SK-N-SH (cell line): ENCODE results near the gene FECH. TPM values are rescaled to one million over a fixed set of nuclear protein-coding genes. Genes with fewer than 3 reads are reported as not detected.

Source experiments
- CTCF ChIA-PET: fragments of 300-600, 350-600 bp; formaldehyde crosslinking; extraction: SDS; loops from one replicate; lab custom pipeline; 2021; lab: Yijun Ruan, JAX
- POLR2A ChIA-PET: fragments of 350-600 bp; sonication (Branson Sonifier 250); formaldehyde crosslinking; extraction: SDS; loops from one replicate; lab custom pipeline; 2020; ENCODE audit warnings: antibody characterized with exemption, inconsistent platforms; lab: Yijun Ruan, JAX
- DNase-seq: peaks from one replicate; pipeline ENCODE4 v3.0.0; 2012
- H2AFZ ChIP-seq: fragments of 200-600 bp; sonication (generic); 2 replicates; pipeline ENCODE4 v1.8.1; 2016; ENCODE audit warnings: antibody characterized with exemption, mild to moderate bottlenecking, low read depth
- H3F3A ChIP-seq: fragments of 200-600 bp; sonication (generic); replicated peaks from 2 replicates; pipeline ENCODE3; 2016; ENCODE audit warnings: antibody characterized with exemption, mild to moderate bottlenecking; ENCODE audit not compliant: insufficient read depth
- H3K27ac ChIP-seq, 2 experiments: fragments of 200-500 bp in 1 of 2; fragments of 200-600 bp in 1 of 2; sonication (Bioruptor generic) in 1 of 2; sonication (generic), shearing (Covaris generic) in 1 of 2; 2 replicates each; pipeline versions ENCODE4 v1.5.1 to v1.6.1; 2014 to 2016; ENCODE audit warnings: low read depth in 2 of 2, inconsistent platforms in 1 of 2, low read length in 1 of 2, mild to moderate bottlenecking in 1 of 2, mixed read lengths in 1 of 2
- H3K27me3 ChIP-seq: fragments of 200-600 bp; sonication (generic), shearing (Covaris generic); 2 replicates; pipeline ENCODE4 v1.6.1; 2016; ENCODE audit warnings: mixed run types; ENCODE audit not compliant: insufficient read depth
- H3K36me3 ChIP-seq, 2 experiments: fragments of 200-500 bp in 1 of 2; fragments of 200-600 bp in 1 of 2; sonication (Bioruptor generic) in 1 of 2; sonication (generic) in 1 of 2; replicated peaks in 1 of 2; 2 replicates each; pipeline versions ENCODE3 to v1.5.1; 2014 to 2016; ENCODE audit warnings: low read length in 1 of 2, mild to moderate bottlenecking in 1 of 2; ENCODE audit not compliant: insufficient read depth in 2 of 2, control insufficient read depth in 1 of 2
- H3K4me1 ChIP-seq, 2 experiments: fragments of 200-500 bp in 1 of 2; fragments of 200-600 bp in 1 of 2; sonication (Bioruptor generic) in 1 of 2; sonication (generic), shearing (Covaris generic) in 1 of 2; 2 replicates each; pipeline versions ENCODE4 v1.5.1 to v1.6.1; 2014 to 2016; ENCODE audit warnings: low read depth in 1 of 2, low read length in 1 of 2, mixed run types in 1 of 2; ENCODE audit not compliant: insufficient read depth in 2 of 2, control insufficient read depth in 1 of 2
- H3K4me2 ChIP-seq: fragments of 200-600 bp; sonication (generic), shearing (Covaris generic); 2 replicates; pipeline ENCODE4 v1.6.1; 2017; ENCODE audit warnings: mixed run types
- H3K4me3 ChIP-seq, 2 experiments: fragments of 200-500 bp in 1 of 2; fragments of 200-600 bp in 1 of 2; sonication (Bioruptor generic) in 1 of 2; sonication (generic), shearing (Covaris generic) in 1 of 2; 2 replicates each; pipeline versions ENCODE4 v1.5.1 to v1.8.1; 2014 to 2016; ENCODE audit warnings: low read depth in 2 of 2, inconsistent platforms in 1 of 2, low read length in 1 of 2, mild to moderate bottlenecking in 1 of 2, mixed read lengths in 1 of 2, moderate library complexity in 1 of 2
- H3K79me2 ChIP-seq: fragments of 200-600 bp; sonication (generic); 2 replicates; pipeline ENCODE4 v1.8.1; 2017; ENCODE audit warnings: mild to moderate bottlenecking; ENCODE audit not compliant: insufficient read depth
- H3K9ac ChIP-seq: fragments of 200-600 bp; sonication (generic); 2 replicates; pipeline ENCODE4 v1.6.1; 2017; ENCODE audit warnings: mixed run types
- H3K9me2 ChIP-seq: fragments of 200-600 bp; sonication (generic); 2 replicates; pipeline ENCODE4 v1.6.1; 2017; ENCODE audit warnings: mixed run types
- H3K9me3 ChIP-seq: fragments of 200-600 bp; sonication (generic); 2 replicates; pipeline ENCODE4 v1.6.1; 2017; ENCODE audit warnings: mixed run types, mild to moderate bottlenecking, moderate library complexity
- H4K20me1 ChIP-seq: fragments of 200-600 bp; sonication (generic); 2 replicates; pipeline ENCODE4 v1.6.1; 2017; ENCODE audit warnings: mild to moderate bottlenecking, mixed run types; ENCODE audit not compliant: insufficient read depth
- CHD2 ChIP-seq: fragments of 150-350 bp; IDR thresholded peaks from 2 replicates; pipeline ENCODE4 v1.6.1; 2018; ENCODE audit warnings: low read length; ENCODE audit not compliant: partially characterized antibody
- ELF1 ChIP-seq: IDR thresholded peaks from 2 replicates; pipeline ENCODE4 v1.4.0; 2012
- EP300 ChIP-seq, 2 experiments: IDR thresholded peaks; 2 replicates each; pipeline versions ENCODE4 v1.4.0 to v1.6.1; 2012; ENCODE audit warnings: borderline replicate concordance in 1 of 2, low read depth in 1 of 2, low read length in 1 of 2
- GATA2 ChIP-seq: sonication (generic); formaldehyde crosslinking; IDR thresholded peaks from 2 replicates; pipeline ENCODE4 v1.5.0; 2020; ENCODE audit warnings: mild to moderate bottlenecking, missing genetic modification reagents
- MAX ChIP-seq: IDR thresholded peaks from 2 replicates; pipeline ENCODE4 v1.4.0; 2012; ENCODE audit warnings: low read depth
- MEF2A ChIP-seq: IDR thresholded peaks from 2 replicates; pipeline ENCODE4 v1.4.0; 2012; ENCODE audit warnings: low read depth, borderline replicate concordance
- NRF1 ChIP-seq: IDR thresholded peaks from 2 replicates; pipeline ENCODE4 v1.6.1; 2012; ENCODE audit warnings: low read depth, mild to moderate bottlenecking, low read length
- POLR2AphosphoS5 ChIP-seq: IDR thresholded peaks from 2 replicates; pipeline ENCODE4 v1.6.1; 2012; ENCODE audit warnings: low read depth, low read length
- REST ChIP-seq: IDR thresholded peaks from 2 replicates; pipeline ENCODE4 v1.6.1; 2012; ENCODE audit warnings: mild to moderate bottlenecking, low read depth, low read length, moderate library complexity
- RFX5 ChIP-seq: IDR thresholded peaks from 2 replicates; pipeline ENCODE4 v1.6.1; 2012; ENCODE audit warnings: mild to moderate bottlenecking, improper control_type of control experiment, low read length
- SMC3 ChIP-seq: IDR thresholded peaks from 2 replicates; pipeline ENCODE4 v1.6.1; 2012; ENCODE audit warnings: low read depth, low read length, improper control_type of control experiment
- TAF1 ChIP-seq: IDR thresholded peaks from 2 replicates; pipeline ENCODE4 v1.6.1; 2012; ENCODE audit warnings: low read depth, mild to moderate bottlenecking, low read length, moderate library complexity, borderline replicate concordance
- TCF12 ChIP-seq: IDR thresholded peaks from 2 replicates; pipeline ENCODE4 v1.4.0; 2012
- TEAD4 ChIP-seq: IDR thresholded peaks from 2 replicates; pipeline ENCODE4 v1.4.0; 2012; ENCODE audit warnings: mild to moderate bottlenecking, borderline replicate concordance; ENCODE audit not compliant: insufficient read depth
- YY1 ChIP-seq: IDR thresholded peaks from 2 replicates; pipeline ENCODE4 v1.4.0; 2012; ENCODE audit warnings: low read depth, mild to moderate bottlenecking
- WGBS: methylation state at CpG from one replicate; pipeline ENCODE4 v1.1.6; 2017; ENCODE audit warnings: low lambda C conversion rate; 5-methylcytosine and 5-hydroxymethylcytosine counted together
- polyA plus RNA-seq, 3 experiments: library from polyadenylated mRNA; depleted of rRNA; stranded (reverse); fragments of >200 nt; gene quantifications; 2 replicates each; pipeline ENCODE4 v1.2.3, GENCODE V29; 2012
- TF ChIP-seq, protein P1 (sequence below): IDR thresholded peaks from 2 replicates; pipeline ENCODE4; 2012
- TF ChIP-seq, protein P2 (sequence below): IDR thresholded peaks from 2 replicates; pipeline ENCODE4 v1.4.0; 2012; ENCODE audit warnings: low read depth, borderline replicate concordance
- TF ChIP-seq, protein P3 (sequence below): fragments of 150-350 bp; IDR thresholded peaks from 2 replicates; pipeline ENCODE4 v1.6.1; 2016; ENCODE audit warnings: mild to moderate bottlenecking, low read depth, low read length

FECH gene
- polyA plus RNA-seq, 1 of the 3 experiments (the other 2 are of a cell fraction), result 44.4 TPM

DNA sequence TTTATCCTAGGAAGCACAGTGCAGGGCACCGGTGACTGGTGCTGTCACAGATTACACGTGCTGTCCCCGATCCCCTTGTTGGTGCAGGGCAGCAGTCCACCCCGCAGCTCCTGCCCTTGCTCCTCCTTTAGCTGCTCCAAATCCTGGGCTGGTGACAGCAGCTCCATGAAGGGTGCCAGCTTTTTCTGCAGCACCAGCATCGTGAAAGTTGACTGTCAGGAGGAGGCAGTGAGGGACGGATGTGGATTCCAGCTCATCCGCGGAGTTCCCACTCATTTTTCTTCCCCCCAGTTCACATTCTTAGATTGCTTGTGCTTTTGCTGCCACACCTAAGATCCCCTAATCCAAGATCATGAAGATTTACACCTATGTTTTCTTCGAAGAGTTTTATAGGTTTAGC, 83.9 kb downstream of the FECH start:
- Histone ChIP-seq H3F3A (no peaks in the 10 kb centered on the region), H2AFZ (no peak overlapping the region), H3K4me1 (no peaks in the 10 kb centered on the region), H3K27ac (no peak overlapping the region), H3K9me2 (no peaks in the 10 kb centered on the region), H4K20me1 (no peaks in the 10 kb centered on the region), H3K79me2 (no peaks in the 10 kb centered on the region), H3K27me3 (no peaks in the 10 kb centered on the region; the same call in 1 of the 2 replicates), H3K4me3 (no peak overlapping the region), H3K9ac (no peak overlapping the region), H3K9me3 (no peaks in the 10 kb centered on the region), H3K4me2 (no peak overlapping the region), H3K36me3 (no peaks in the 10 kb centered on the region)
- 62% methylated on average over 9 of the region's 9 CpGs for WGBS
- ChIA-PET POLR2A (no interaction called here), CTCF (no interaction called here)
- TF ChIP-seq NRF1, result no peak
- TF ChIP-seq POLR2AphosphoS5, result no peak
- TF ChIP-seq, protein P1, sequence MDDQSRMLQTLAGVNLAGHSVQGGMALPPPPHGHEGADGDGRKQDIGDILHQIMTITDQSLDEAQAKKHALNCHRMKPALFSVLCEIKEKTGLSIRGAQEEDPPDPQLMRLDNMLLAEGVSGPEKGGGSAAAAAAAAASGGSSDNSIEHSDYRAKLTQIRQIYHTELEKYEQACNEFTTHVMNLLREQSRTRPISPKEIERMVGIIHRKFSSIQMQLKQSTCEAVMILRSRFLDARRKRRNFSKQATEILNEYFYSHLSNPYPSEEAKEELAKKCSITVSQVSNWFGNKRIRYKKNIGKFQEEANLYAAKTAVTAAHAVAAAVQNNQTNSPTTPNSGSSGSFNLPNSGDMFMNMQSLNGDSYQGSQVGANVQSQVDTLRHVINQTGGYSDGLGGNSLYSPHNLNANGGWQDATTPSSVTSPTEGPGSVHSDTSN, result no peak
- no peak for TF ChIP-seq TCF12
- no peak for TF ChIP-seq TAF1
- TF ChIP-seq, protein P2, sequence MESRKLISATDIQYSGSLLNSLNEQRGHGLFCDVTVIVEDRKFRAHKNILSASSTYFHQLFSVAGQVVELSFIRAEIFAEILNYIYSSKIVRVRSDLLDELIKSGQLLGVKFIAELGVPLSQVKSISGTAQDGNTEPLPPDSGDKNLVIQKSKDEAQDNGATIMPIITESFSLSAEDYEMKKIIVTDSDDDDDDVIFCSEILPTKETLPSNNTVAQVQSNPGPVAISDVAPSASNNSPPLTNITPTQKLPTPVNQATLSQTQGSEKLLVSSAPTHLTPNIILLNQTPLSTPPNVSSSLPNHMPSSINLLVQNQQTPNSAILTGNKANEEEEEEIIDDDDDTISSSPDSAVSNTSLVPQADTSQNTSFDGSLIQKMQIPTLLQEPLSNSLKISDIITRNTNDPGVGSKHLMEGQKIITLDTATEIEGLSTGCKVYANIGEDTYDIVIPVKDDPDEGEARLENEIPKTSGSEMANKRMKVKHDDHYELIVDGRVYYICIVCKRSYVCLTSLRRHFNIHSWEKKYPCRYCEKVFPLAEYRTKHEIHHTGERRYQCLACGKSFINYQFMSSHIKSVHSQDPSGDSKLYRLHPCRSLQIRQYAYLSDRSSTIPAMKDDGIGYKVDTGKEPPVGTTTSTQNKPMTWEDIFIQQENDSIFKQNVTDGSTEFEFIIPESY, result no peak
- TF ChIP-seq MAX, result no peak
- no peak for TF ChIP-seq YY1
- DNase-seq, result no peak

DNA sequence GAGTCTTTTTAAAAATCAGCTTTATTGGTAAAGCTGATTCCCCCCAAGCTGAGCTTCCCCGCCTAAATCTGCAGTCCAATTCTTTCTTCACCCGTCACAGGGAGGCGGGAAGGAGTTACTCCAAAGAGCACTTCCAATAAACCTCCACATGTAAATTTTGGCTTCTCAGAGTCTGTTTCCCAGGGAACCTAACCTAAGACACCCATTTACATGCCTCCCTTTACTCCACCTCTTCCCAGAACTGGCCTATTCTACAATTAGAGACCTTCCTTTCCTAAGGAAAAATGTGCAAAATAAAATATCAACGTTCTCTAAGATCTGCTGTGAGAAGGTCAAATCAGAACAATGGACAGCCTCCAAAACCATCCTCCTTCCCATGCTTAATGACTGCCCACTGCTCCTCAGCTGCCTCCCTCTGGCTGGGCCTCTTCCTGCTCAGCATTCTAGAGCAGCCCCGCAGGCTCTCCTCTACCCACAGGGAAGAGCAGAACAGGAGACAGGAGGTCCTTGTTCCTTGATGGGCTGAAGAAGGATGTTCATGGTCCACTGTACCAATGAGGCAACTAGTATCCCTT, 87.7 kb downstream of the FECH start:
- Histone ChIP-seq H3K4me3 (no peak overlapping the region), H3K36me3 (no peaks in the 10 kb centered on the region)
- TF ChIP-seq, protein P3, sequence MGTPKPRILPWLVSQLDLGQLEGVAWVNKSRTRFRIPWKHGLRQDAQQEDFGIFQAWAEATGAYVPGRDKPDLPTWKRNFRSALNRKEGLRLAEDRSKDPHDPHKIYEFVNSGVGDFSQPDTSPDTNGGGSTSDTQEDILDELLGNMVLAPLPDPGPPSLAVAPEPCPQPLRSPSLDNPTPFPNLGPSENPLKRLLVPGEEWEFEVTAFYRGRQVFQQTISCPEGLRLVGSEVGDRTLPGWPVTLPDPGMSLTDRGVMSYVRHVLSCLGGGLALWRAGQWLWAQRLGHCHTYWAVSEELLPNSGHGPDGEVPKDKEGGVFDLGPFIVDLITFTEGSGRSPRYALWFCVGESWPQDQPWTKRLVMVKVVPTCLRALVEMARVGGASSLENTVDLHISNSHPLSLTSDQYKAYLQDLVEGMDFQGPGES, result no peak
- TF ChIP-seq SMC3 (no peak), NRF1 (no peak), ELF1 (no peak), CHD2 (no peak), REST (no peak), TAF1 (no peak), POLR2AphosphoS5 (no peak), EP300 (IDR thresholded peaks at IDR 0.05; ENCODE audit: borderline replicate concordance in 1 of 2, low read depth in 1 of 2, low read length in 1 of 2) (no peak), TEAD4 (no peak), GATA2 (CRISPR knock-in tag) (no peak), MEF2A (no peak), RFX5 (no peak)
- TF ChIP-seq, all 33 proteins: peak for 0
- DNase-seq, result no peak
- Histone ChIP-seq H3K9me3 (no peaks in the 10 kb centered on the region), H3K9ac (no peak overlapping the region), H3F3A (no peaks in the 10 kb centered on the region), H3K27ac (no peak overlapping the region), H4K20me1 (no peaks in the 10 kb centered on the region), H3K79me2 (no peaks in the 10 kb centered on the region), H3K27me3 (no peaks in the 10 kb centered on the region), H3K9me2 (no peaks in the 10 kb centered on the region), H3K4me1 (no peaks in the 10 kb centered on the region), H3K4me2 (no peak overlapping the region), H2AFZ (no peak overlapping the region)
- CTCF ChIA-PET, result interaction anchor here (0.8 kb wide), 1 partner anchor 1160 kb away, joined by 3 read pairs; no protein-coding TSS in a partner anchor
- POLR2A ChIA-PET, result no interaction called here
- 61% methylated on average over 5 of the region's 5 CpGs for WGBS
